HFFc6 (cell line): ENCODE data around the gene TXLNA. TPM values are rescaled to one million over a fixed set of nuclear protein-coding genes. Genes with fewer than 3 reads are reported as not detected.

Experiments used
- DNase-seq: peaks from one replicate; pipeline ENCODE4 v3.0.0-alpha.2; 2018
- H3K27ac Mint-ChIP-seq: 2 replicates; pipeline ENCODE4 v1.8.0; 2020; ENCODE audit warnings: mild to moderate bottlenecking, mixed read lengths
- H3K27me3 Mint-ChIP-seq: 2 replicates; pipeline ENCODE4 v1.8.0; 2021; ENCODE audit warnings: mild to moderate bottlenecking, moderate library complexity, mixed read lengths; ENCODE audit not compliant: insufficient read depth
- H3K36me3 Mint-ChIP-seq: 2 replicates; pipeline ENCODE4 v1.8.0; 2021; ENCODE audit warnings: low read depth, mixed read lengths
- H3K4me1 Mint-ChIP-seq: 2 replicates; pipeline ENCODE4 v1.8.0; 2020; ENCODE audit warnings: low read depth, mixed read lengths
- H3K4me3 Mint-ChIP-seq: 2 replicates; pipeline ENCODE4 v1.8.0; 2020; ENCODE audit warnings: mild to moderate bottlenecking, moderate library complexity, mixed read lengths
- H3K9me3 Mint-ChIP-seq: 2 replicates; pipeline ENCODE4 v1.8.0; 2020; ENCODE audit warnings: mild to moderate bottlenecking, mixed read lengths
- CTCF ChIP-seq: fragments of 200-600 bp; sonication (generic); IDR thresholded peaks from 2 replicates; pipeline ENCODE4 v1.5.0; 2021; ENCODE audit warnings: antibody characterized with exemption, mild to moderate bottlenecking
- total RNA-seq, 6 experiments: library from RNA; stranded (reverse); fragmentation: NEBNext Ultra II Directional; extraction: Animal tissue kit (Norgen Biotek cat#: 25700); gene quantifications; 2 replicates in 1 of 6; 3 replicates in 5 of 6; pipeline ENCODE4 v1.2.3, GENCODE V29; 2021

TXLNA gene
- total RNA-seq, 6 experiments from 2014 or later, result 89.4 to 95.2 (median 93.0) TPM

- H3K9me3 Mint-ChIP-seq, result no peaks in the 10 kb centered on the region
- H3K27ac Mint-ChIP-seq, result peak overlapping the region; percentile 98
- peaks cover 39% of the 10 kb centered on the region for H3K36me3 Mint-ChIP-seq
- TF ChIP-seq CTCF, result no peak
- DNase-seq, result no peak
- H3K4me3 Mint-ChIP-seq, result peak overlapping the region; percentile 97
- peaks cover 38% of the 10 kb centered on the region for H3K4me1 Mint-ChIP-seq
- H3K27me3 Mint-ChIP-seq, result peaks cover 2% of the 10 kb centered on the region
These were observed 41.5 kb downstream of the TXLNA start for GRCh38 chr1:32220746-32221580.

GRCh38 chr1:32221581-32221979 is 42.1 kb downstream of the TXLNA start:
- H3K36me3 Mint-ChIP-seq, result peaks cover 39% of the 10 kb centered on the region
- peaks cover 2% of the 10 kb centered on the region for H3K27me3 Mint-ChIP-seq
- DNase-seq, result no peak
- peak overlapping the region; percentile 97 for H3K4me3 Mint-ChIP-seq
- no peak for TF ChIP-seq CTCF
- no peaks in the 10 kb centered on the region for H3K9me3 Mint-ChIP-seq
- H3K4me1 Mint-ChIP-seq, result peaks cover 38% of the 10 kb centered on the region
- H3K27ac Mint-ChIP-seq, result peak overlapping the region; percentile 98

DNA sequence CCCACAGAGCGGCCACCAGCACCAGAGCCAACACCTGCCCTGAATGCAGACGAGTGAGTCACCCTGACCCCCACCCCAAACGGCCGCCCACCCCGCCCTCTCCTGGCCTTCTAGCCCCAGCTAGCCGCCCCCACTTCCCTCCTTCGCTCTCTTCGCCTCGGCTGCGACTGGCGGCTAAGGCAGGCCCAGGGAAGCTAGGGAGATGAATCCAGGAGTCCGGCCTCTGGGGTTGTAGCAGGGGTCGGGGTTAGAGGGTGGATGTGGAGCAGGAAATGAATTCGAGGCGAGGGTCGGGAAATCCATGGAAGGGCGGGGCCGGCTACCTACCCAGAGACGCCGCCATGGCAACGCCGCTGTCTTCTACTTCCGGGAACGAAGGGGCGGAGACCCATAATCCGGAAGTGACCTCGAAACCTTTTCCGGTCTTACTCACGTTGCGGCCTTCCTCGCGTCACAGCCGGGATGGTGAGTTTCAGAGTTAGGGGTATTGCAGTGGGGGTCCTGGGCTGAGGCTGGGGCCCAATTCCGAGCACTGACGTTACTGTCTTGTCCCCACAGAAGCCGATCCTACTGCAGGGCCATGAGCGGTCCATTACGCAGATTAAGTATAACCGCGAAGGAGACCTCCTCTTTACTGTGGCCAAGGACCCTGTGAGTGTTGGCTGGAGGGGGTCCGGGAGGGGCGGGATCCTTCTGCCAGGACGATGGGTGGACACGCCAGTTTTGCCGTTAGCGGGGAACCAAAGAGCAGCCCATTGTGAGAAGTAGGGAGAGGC is 42.7 kb downstream of the TXLNA start, which contains the start of the genes EIF3I and TMEM234:
EIF3I (plus strand) TSS at position 428 of the 776 bp plus-strand sequence; CDS start at position 463, 35 bp downstream.
TMEM234 (minus strand) TSS at position 374 of the 776 bp plus-strand sequence; CDS start at position 343, 31 bp downstream.
- DNase-seq, result peak; percentile 87
- H3K4me1 Mint-ChIP-seq, result peaks cover 38% of the 10 kb centered on the region
- H3K36me3 Mint-ChIP-seq, result peaks cover 37% of the 10 kb centered on the region
- TF ChIP-seq CTCF, result no peak
- H3K27me3 Mint-ChIP-seq, result peaks cover 2% of the 10 kb centered on the region
- peak within 1 kb of the TSS; percentile 97 for H3K4me3 Mint-ChIP-seq
- peak within 1 kb of the TSS; percentile 98 for H3K27ac Mint-ChIP-seq
- no peaks in the 10 kb centered on the region for H3K9me3 Mint-ChIP-seq

- Mint-ChIP-seq H3K9me3 (no peaks in the 10 kb centered on the region), H3K27me3 (peaks cover 2% of the 10 kb centered on the region), H3K36me3 (peaks cover 45% of the 10 kb centered on the region), H3K4me3 (peak overlapping the region; percentile 97), H3K4me1 (peaks cover 53% of the 10 kb centered on the region), H3K27ac (peak overlapping the region; percentile 98)
- no peak for DNase-seq
- peak; percentile 54 for TF ChIP-seq CTCF
These were observed 44.2 kb downstream of the TXLNA start for GRCh38 chr1:32223683-32224082.

DNA sequence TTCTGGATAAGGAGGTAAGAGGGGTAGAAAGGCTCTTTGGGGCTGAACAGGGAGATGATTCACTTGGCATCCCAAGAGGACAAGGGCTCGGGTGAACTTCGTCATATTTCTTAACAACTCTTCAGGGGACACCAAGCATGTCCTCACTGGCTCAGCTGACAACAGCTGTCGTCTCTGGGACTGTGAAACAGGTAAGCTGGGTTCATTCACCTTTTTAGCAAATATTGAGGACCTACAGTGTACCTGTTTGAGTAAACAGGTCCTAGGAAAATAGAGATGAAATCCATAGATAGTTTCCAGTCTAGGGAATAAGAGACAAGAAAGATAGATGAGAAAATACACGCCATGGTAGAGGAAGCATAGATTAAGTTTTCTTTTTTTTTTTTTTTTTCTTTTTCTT is 44.8 kb downstream of the TXLNA start:
- peaks cover 49% of the 10 kb centered on the region for H3K36me3 Mint-ChIP-seq
- peaks cover 2% of the 10 kb centered on the region for H3K27me3 Mint-ChIP-seq
- no peak for TF ChIP-seq CTCF
- no peaks in the 10 kb centered on the region for H3K9me3 Mint-ChIP-seq
- DNase-seq, result no peak
- peaks cover 55% of the 10 kb centered on the region for H3K4me1 Mint-ChIP-seq
- peak overlapping the region; percentile 97 for H3K4me3 Mint-ChIP-seq
- H3K27ac Mint-ChIP-seq, result peak overlapping the region; percentile 98
